Natural killer cell (primary cell): ENCODE measurements around the gene LAMC3. TPM values are rescaled to one million over a fixed set of nuclear protein-coding genes. Genes with fewer than 3 reads are reported as not detected.

Source experiments
- ATAC-seq, 3 donors: fragments of 150-1000 bp in 2 of 3; fragments of 200-7000 bp in 1 of 3; cut with Tn5 transposase; 1 replicate in 1 of 3; 2 replicates in 2 of 3; pipeline ENCODE4 v1.10.0; 2021; ENCODE audit warnings: mild to moderate bottlenecking in 2 of 3, moderate library complexity in 2 of 3
- DNase-seq, 2 donors: peaks; one replicate each; pipeline versions ENCODE4 v3.0.0 to v3.0.0-alpha.2; 2013 to 2021; ENCODE audit warnings: mixed read lengths in 1 of 2
- H3K27ac ChIP-seq: one replicate; pipeline ENCODE4 v1.5.1; 2013; ENCODE audit warnings: mild to moderate bottlenecking, low read length
- H3K27me3 ChIP-seq: one replicate; pipeline ENCODE4 v1.6.1; 2013; ENCODE audit warnings: low read length; ENCODE audit not compliant: control insufficient read depth, insufficient read depth
- H3K36me3 ChIP-seq: one replicate; pipeline ENCODE4 v1.6.1; 2013; ENCODE audit warnings: low read length; ENCODE audit not compliant: control insufficient read depth, insufficient read depth
- H3K4me1 ChIP-seq: one replicate; pipeline ENCODE4 v1.6.1; 2013; ENCODE audit warnings: low read length; ENCODE audit not compliant: control insufficient read depth, insufficient read depth
- H3K4me3 ChIP-seq: one replicate; pipeline ENCODE4 v1.5.1; 2013; ENCODE audit warnings: low read length
- H3K9me3 ChIP-seq: one replicate; pipeline ENCODE4 v1.6.1; 2013; ENCODE audit warnings: low read length; ENCODE audit not compliant: control insufficient read depth, insufficient read depth
- H3K27ac Mint-ChIP-seq, 2 donors: one replicate each; pipeline ENCODE4 v1.8.0; 2022; ENCODE audit warnings: mild to moderate bottlenecking in 2 of 2, mixed read lengths in 2 of 2, moderate library complexity in 1 of 2
- H3K27me3 Mint-ChIP-seq, 2 donors: one replicate each; pipeline ENCODE4 v1.8.0; 2022; ENCODE audit warnings: low read depth in 2 of 2, mixed read lengths in 2 of 2
- H3K36me3 Mint-ChIP-seq: one replicate; pipeline ENCODE4 v1.8.0; 2022; ENCODE audit warnings: mixed read lengths
- H3K4me1 Mint-ChIP-seq, 2 donors: one replicate each; pipeline ENCODE4 v1.8.0; 2022; ENCODE audit warnings: mixed read lengths in 2 of 2
- H3K4me3 Mint-ChIP-seq: one replicate; pipeline ENCODE4 v1.8.0; 2022; ENCODE audit warnings: mild to moderate bottlenecking, moderate library complexity, mixed read lengths
- H3K9me3 Mint-ChIP-seq, 2 donors: one replicate each; pipeline ENCODE4 v1.8.0; 2022; ENCODE audit warnings: mixed read lengths in 2 of 2
- CTCF ChIP-seq: fragments of 200-600 bp; IDR thresholded peaks from one replicate; pipeline ENCODE4 v1.8.0; 2022; ENCODE audit warnings: antibody characterized with exemption
- WGBS: methylation state at CpG from one replicate; pipeline ENCODE4 v1.1.7; 2013; ENCODE audit warnings: missing lambda C conversion rate; ENCODE audit not compliant: insufficient coverage; 5-methylcytosine and 5-hydroxymethylcytosine counted together
- intact Hi-C: fragments of 100-400 bp; cut with micrococcal nuclease; formaldehyde crosslinking; loops from one replicate; pipeline ENCODE4 v1.14.2; 2022
- total RNA-seq, 4 donors: library from RNA; stranded (reverse); fragments of 120-200 nt in 1 of 4; gene quantifications; one replicate each; pipeline versions ENCODE4 v1.2.3 to v1.2.4, GENCODE V29; 2013 to 2022

LAMC3 gene
- total RNA-seq, 3 donors from 2014 or later (not counting 1 experiment from before 2014, with no cell fraction given) = not detected

- DNase-seq (no peak), ATAC-seq (no peak)
- intact Hi-C loops = no loop called here
- Mint-ChIP-seq H3K27ac (no peak overlapping the region), H3K4me3 (no peak overlapping the region), H3K36me3 (peaks cover 61% of the 10 kb centered on the region), H3K4me1 (no peaks in the 10 kb centered on the region), H3K9me3 (no peaks in the 10 kb centered on the region), H3K27me3 (no peaks in the 10 kb centered on the region)
- no peaks in the 10 kb centered on the region for H3K9me3 ChIP-seq
- no peaks in the 10 kb centered on the region for H3K27me3 ChIP-seq
- no peak overlapping the region for H3K27ac ChIP-seq
- no peaks in the 10 kb centered on the region for H3K4me1 ChIP-seq
- H3K4me3 ChIP-seq = no peak overlapping the region
- H3K36me3 ChIP-seq = peaks cover 86% of the 10 kb centered on the region
- 93% methylated on average over 4 of the region's 4 CpGs for WGBS
- no peak for TF ChIP-seq CTCF
Observed at GRCh38 chr9:131140112-131140511, 131.1 kb downstream of the LAMC3 start.

GRCh38 chr9:131140550-131140949, 131.6 kb downstream of the LAMC3 start:
- no peak for ATAC-seq
- Mint-ChIP-seq H3K27me3 (no peaks in the 10 kb centered on the region), H3K4me1 (no peaks in the 10 kb centered on the region), H3K36me3 (peaks cover 64% of the 10 kb centered on the region), H3K4me3 (no peak overlapping the region), H3K27ac (no peak overlapping the region), H3K9me3 (no peaks in the 10 kb centered on the region)
- 98% methylated on average over 3 of the region's 3 CpGs for WGBS
- Histone ChIP-seq H3K27me3 (no peaks in the 10 kb centered on the region), H3K27ac (no peak overlapping the region), H3K36me3 (peaks cover 86% of the 10 kb centered on the region), H3K9me3 (no peaks in the 10 kb centered on the region), H3K4me1 (no peaks in the 10 kb centered on the region), H3K4me3 (no peak overlapping the region)
- DNase-seq = no peak
- TF ChIP-seq CTCF = no peak
- intact Hi-C loops = no loop called here

- DNase-seq (no peak), ATAC-seq (no peak)
- no peak overlapping the region for H3K4me3 ChIP-seq
- H3K27ac ChIP-seq = no peak overlapping the region
- no peak for TF ChIP-seq CTCF
- Mint-ChIP-seq H3K4me1 (no peaks in the 10 kb centered on the region), H3K27ac (no peak overlapping the region), H3K27me3 (no peaks in the 10 kb centered on the region), H3K4me3 (no peak overlapping the region), H3K36me3 (peaks cover 61% of the 10 kb centered on the region), H3K9me3 (no peaks in the 10 kb centered on the region)
- intact Hi-C loops = no loop called here
- H3K27me3 ChIP-seq = no peaks in the 10 kb centered on the region
- H3K4me1 ChIP-seq = no peaks in the 10 kb centered on the region
- 96% methylated on average over 2 of the region's 3 CpGs for WGBS
- H3K9me3 ChIP-seq = no peaks in the 10 kb centered on the region
- peaks cover 83% of the 10 kb centered on the region for H3K36me3 ChIP-seq
Observed at GRCh38 chr9:131142160-131142559, 133.2 kb downstream of the LAMC3 start.

Other genes with a start within 250 kb of the LAMC3 start
- 10 to 100 TPM; 49.7 to 65.6 (median 53.8) TPM for gene ABL1, start 173.9 kb upstream of the LAMC3 start, total RNA-seq
- not detected for gene QRFP, start 112.4 kb upstream of the LAMC3 start, total RNA-seq
- not detected for gene FIBCD1, start 69.9 kb upstream of the LAMC3 start, total RNA-seq
- gene AIF1L, start 87.4 kb downstream of the LAMC3 start, total RNA-seq = not detected
- gene NUP214, start 116.4 kb downstream of the LAMC3 start, total RNA-seq = 100 to 1,000 TPM; 125 to 133 (median 132) TPM